NCI-H524 (cell line): ENCODE measurements around the gene NPR3.
A peak's percentile ranks its signal among the peaks of the same experiment; 100 is the strongest.

Experiments
- DNase-seq, 2 experiments: peaks; one replicate each; lab custom pipeline; 2025; lab: John Stamatoyannopoulos, UW

NPR3 gene

GRCh38 chr5:32712481-32713360 lies 1.6 kb downstream of the NPR3 start:
- no peak for DNase-seq

GRCh38 chr5:32713361-32713769 lies 2.2 kb downstream of the NPR3 start:
- no peak for DNase-seq

GRCh38 chr5:32713770-32714381 lies 2.8 kb downstream of the NPR3 start:
- DNase-seq = peak in 1 of 2 experiments; percentile 18

- no peak for DNase-seq
Observed at GRCh38 chr5:32714836-32715235, 3.7 kb downstream of the NPR3 start.

- no peak for DNase-seq
Observed at GRCh38 chr5:32720300-32720699, 9.2 kb downstream of the NPR3 start.

GRCh38 chr5:32721626-32722025 lies 10.5 kb downstream of the NPR3 start:
- no peak for DNase-seq

GRCh38 chr5:32722957-32723356 lies 11.8 kb downstream of the NPR3 start:
- no peak for DNase-seq

GRCh38 chr5:32724526-32724925 lies 13.4 kb downstream of the NPR3 start:
- DNase-seq = no peak

GRCh38 chr5:32726086-32726557 lies 15.0 kb downstream of the NPR3 start:
- DNase-seq = no peak

GRCh38 chr5:32729651-32730050 lies 18.5 kb downstream of the NPR3 start:
- no peak for DNase-seq

GRCh38 chr5:32733590-32734340 lies 22.6 kb downstream of the NPR3 start:
- no peak for DNase-seq

- no peak for DNase-seq
Observed at GRCh38 chr5:32734827-32735378, 23.8 kb downstream of the NPR3 start.

- DNase-seq = no peak
Observed at GRCh38 chr5:32735512-32735911, 24.4 kb downstream of the NPR3 start.

GRCh38 chr5:32736842-32737241 lies 25.7 kb downstream of the NPR3 start:
- DNase-seq = no peak

- no peak for DNase-seq
Observed at GRCh38 chr5:32740651-32741050, 29.5 kb downstream of the NPR3 start.

- no peak for DNase-seq
Observed at GRCh38 chr5:32745317-32745716, 34.2 kb downstream of the NPR3 start.

- no peak for DNase-seq
Observed at GRCh38 chr5:32752411-32752810, 41.3 kb downstream of the NPR3 start.

GRCh38 chr5:32753051-32753450 lies 41.9 kb downstream of the NPR3 start:
- no peak for DNase-seq

GRCh38 chr5:32753765-32754164 lies 42.6 kb downstream of the NPR3 start:
- DNase-seq = no peak

- DNase-seq = no peak
Observed at GRCh38 chr5:32754284-32754683, 43.2 kb downstream of the NPR3 start.

- no peak for DNase-seq
Observed at GRCh38 chr5:32760091-32760509, 49.0 kb downstream of the NPR3 start.

- no peak for DNase-seq
Observed at GRCh38 chr5:32765266-32765665, 54.1 kb downstream of the NPR3 start.
